Sigmoid colon (tissue), 7 donors: Measurements from ENCODE around the gene TENM4. TPM values are rescaled to one million over a fixed set of nuclear protein-coding genes. Genes with fewer than 3 reads are reported as not detected.

Experiments used
- DNase-seq: peaks from one replicate; pipeline ENCODE4 v3.0.0-alpha.2; 2019
- H3K27ac ChIP-seq, 4 donors: fragments of 200-600 bp; sonication (generic); one replicate each; pipeline ENCODE4 v1.5.1; 2016 to 2019; ENCODE audit warnings: mild to moderate bottlenecking in 1 of 4
- H3K27me3 ChIP-seq, 3 donors: fragments of 200-600 bp; sonication (generic); one replicate each; pipeline ENCODE4 v1.5.1; 2019; ENCODE audit warnings: mild to moderate bottlenecking in 1 of 3
- H3K36me3 ChIP-seq, 4 donors: fragments of 200-600 bp; sonication (generic); one replicate each; pipeline ENCODE4 v1.5.1; 2016 to 2019
- H3K4me1 ChIP-seq, 4 donors: fragments of 200-600 bp; sonication (generic); one replicate each; pipeline ENCODE4 v1.5.1; 2017 to 2019
- H3K4me3 ChIP-seq, 4 donors: fragments of 200-600 bp; sonication (generic); one replicate each; pipeline ENCODE4 v1.5.1; 2017 to 2019; ENCODE audit warnings: mild to moderate bottlenecking in 2 of 4, moderate library complexity in 1 of 4
- H3K9me3 ChIP-seq, 4 donors: fragments of 200-600 bp in 3 of 4; sonication (generic) in 3 of 4; one replicate each; pipeline versions ENCODE4 v1.5.1 to v1.6.1; 2013 to 2019
- CTCF ChIP-seq, 4 experiments: fragments of 450-650 bp in 3 of 4; fragments of 200-600 bp in 1 of 4; IDR thresholded peaks; one replicate each; pipeline ENCODE4 v1.5.1; 2016 to 2019; ENCODE audit warnings: antibody characterized with exemption in 4 of 4, mild to moderate bottlenecking in 3 of 4, moderate library complexity in 2 of 4
- EP300 ChIP-seq, 4 donors: sonication (generic); formaldehyde crosslinking; IDR thresholded peaks; one replicate each; pipeline ENCODE4 v1.6.1; 2017; ENCODE audit warnings: antibody characterized with exemption in 4 of 4
- POLR2A ChIP-seq, 2 donors: fragments of 450-650 bp; IDR thresholded peaks; one replicate each; pipeline ENCODE4 v1.6.1; 2016; ENCODE audit warnings: antibody characterized with exemption in 2 of 2, mild to moderate bottlenecking in 2 of 2, moderate library complexity in 2 of 2
- POLR2AphosphoS5 ChIP-seq, 4 donors: sonication (generic); formaldehyde crosslinking; IDR thresholded peaks; one replicate each; pipeline ENCODE4 v1.6.1; 2017; ENCODE audit warnings: antibody characterized with exemption in 4 of 4
- WGBS, 2 donors: extraction: QIAGEN DNeasy Blood & Tissue Kit; methylation state at CpG; one replicate each; pipeline ENCODE4 v1.1.7; 2013; 5-methylcytosine and 5-hydroxymethylcytosine counted together
- intact Hi-C: fragments of 100-400 bp; cut with DNase I; formaldehyde crosslinking; loops from one replicate; pipeline ENCODE4 v1.15.1; 2023
- polyA plus RNA-seq, 3 donors: library from polyadenylated mRNA; stranded (reverse); fragments of 200-250 nt; gene quantifications; one replicate each; pipeline ENCODE4 v1.2.3, GENCODE V29; 2013
- total RNA-seq, 4 donors: library from RNA; depleted of rRNA; stranded (reverse); fragments of >200 nt; gene quantifications; one replicate each; pipeline ENCODE4 v1.1.0, GENCODE V29; 2016
- donor health status: healthy with polysubstance abuse.
- donor health status: Bipolar disorder and iron deficiency.
- donor health status: healthy.

TENM4 gene
- total RNA-seq, result 10 to 100 TPM in 1 of 4 donors, 1 to 10 TPM in 2, under 1 TPM in 1; 0.83 to 14.6 (median 2.6) TPM
- 1 to 10 TPM in 1 of 3 donors, under 1 TPM in 1, not detected in 1; 0.23 to 2.4 TPM for polyA plus RNA-seq

GRCh38 chr11:79440571-79441460 is at the start of gene TENM4:
TSS of gene TENM4 (minus strand) at chr11:79441030. CDS start at chr11:79069944, 371,086 bp downstream.
- peak within 1 kb of the TSS; percentile 21 to 56 (median 51) for H3K4me3 ChIP-seq
- intact Hi-C loops, result no loop called here
- H3K36me3 ChIP-seq, result no peaks in the 10 kb centered on the region
- 1 to 2% methylated on average over 72 to 74 of the region's 74 CpGs for WGBS, 2 donors
- no peaks in the 10 kb centered on the region for H3K9me3 ChIP-seq
- H3K4me1 ChIP-seq, result peaks cover 0 to 56% (median 51%) of the 10 kb centered on the region in 4 donors
- TF ChIP-seq POLR2AphosphoS5 (IDR thresholded peaks at IDR 0.05) (peak in 1 of 4 donors; percentile 50), CTCF (IDR thresholded peaks at IDR 0.05) (no peak)
- peak within 1 kb of the TSS; percentile 53 to 87 (median 66) for H3K27ac ChIP-seq
- H3K27me3 ChIP-seq, result peaks cover 30 to 78% (median 65%) of the 10 kb centered on the region in 3 donors
- DNase-seq, result peak; percentile 86

GRCh38 chr11:79488286-79488685 is 47.5 kb upstream of the TENM4 start:
- no peak overlapping the region for H3K4me3 ChIP-seq
- 75 to 84% methylated on average over 4 of the region's 4 CpGs for WGBS, 2 donors
- intact Hi-C loops, result no loop called here
- TF ChIP-seq CTCF (IDR thresholded peaks at IDR 0.05) (no peak), EP300 (IDR thresholded peaks at IDR 0.05) (no peak), POLR2A (IDR thresholded peaks at IDR 0.05) (no peak), POLR2AphosphoS5 (IDR thresholded peaks at IDR 0.05) (no peak)
- no peaks in the 10 kb centered on the region for H3K9me3 ChIP-seq
- H3K27me3 ChIP-seq, result no peaks in the 10 kb centered on the region
- no peak for DNase-seq
- no peaks in the 10 kb centered on the region for H3K36me3 ChIP-seq
- H3K4me1 ChIP-seq, result no peaks in the 10 kb centered on the region
- no peak overlapping the region for H3K27ac ChIP-seq

- 79 to 80% methylated on average over 2 of the region's 2 CpGs for WGBS, 2 donors
Measured at GRCh38 chr11:79487412-79487811, 46.6 kb upstream of the TENM4 start.

GRCh38 chr11:79486242-79486984 is 45.6 kb upstream of the TENM4 start:
- WGBS, 2 donors, result 46 to 58% methylated on average over 6 of the region's 6 CpGs
- TF ChIP-seq POLR2A (IDR thresholded peaks at IDR 0.05) (no peak), EP300 (IDR thresholded peaks at IDR 0.05) (no peak), CTCF (IDR thresholded peaks at IDR 0.05) (no peak)
- DNase-seq, result no peak
- intact Hi-C loops, result no loop called here
- H3K27me3 ChIP-seq, result no peaks in the 10 kb centered on the region
- no peaks in the 10 kb centered on the region for H3K4me1 ChIP-seq
- H3K4me3 ChIP-seq, result no peak overlapping the region
- H3K27ac ChIP-seq, result no peak overlapping the region
- H3K36me3 ChIP-seq, result no peaks in the 10 kb centered on the region
- no peaks in the 10 kb centered on the region for H3K9me3 ChIP-seq

More at GRCh38 chr11:79487412-79487811, 46.6 kb upstream of the TENM4 start:
- Histone ChIP-seq H3K4me3 (no peak overlapping the region), H3K4me1 (no peaks in the 10 kb centered on the region), H3K36me3 (no peaks in the 10 kb centered on the region), H3K27me3 (no peaks in the 10 kb centered on the region), H3K9me3 (no peaks in the 10 kb centered on the region), H3K27ac (no peak overlapping the region)
- TF ChIP-seq POLR2AphosphoS5 (IDR thresholded peaks at IDR 0.05) (no peak), EP300 (IDR thresholded peaks at IDR 0.05) (no peak), CTCF (IDR thresholded peaks at IDR 0.05) (no peak), POLR2A (IDR thresholded peaks at IDR 0.05) (no peak)
- DNase-seq, result no peak
- intact Hi-C loops, result no loop called here
